Measurements from ENCODE around the gene GDF15. TPM values are rescaled to one million over a fixed set of nuclear protein-coding genes. Genes with fewer than 3 reads are reported as not detected.
"Not testable (repeated sequence)": the region's sequence is repeated elsewhere in the genome, so short reads cannot be mapped to it uniquely, and the experiment has no call there.

The GDF15 gene
- total and polyA plus RNA-seq, 11 donors, result 0.33 to 5.7 (median 0.93) TPM

GRCh38 chr19:18377026-18377425 lies 8.9 kb upstream of the GDF15 start:
- Histone ChIP-seq H3K27me3 (no peaks in the 10 kb centered on the region), H3K27ac (no peak overlapping the region), H3K4me3 (no peak overlapping the region), H3K4me1 (peaks cover 0 to 53% (median 29%) of the 10 kb centered on the region in 12 donors), H3K36me3 (no peaks in the 10 kb centered on the region), H3K9me3 (no peaks in the 10 kb centered on the region)
- intact Hi-C loops (cut with DNase I), result no loop called here
- DNase-seq, result no peak
- TF ChIP-seq CTCF (IDR thresholded peaks at IDR 0.05) (no peak), POLR2A (IDR thresholded peaks at IDR 0.05) (no peak)
- WGBS, 4 donors, result 90 to 92% (median 90%) methylated on average over 6 of the region's 6 CpGs
- ATAC-seq, result no peak

GRCh38 chr19:18379803-18380747 lies 5.9 kb upstream of the GDF15 start:
- H3K4me3 ChIP-seq, result no peak overlapping the region
- H3K9me3 ChIP-seq, result no peaks in the 10 kb centered on the region
- WGBS, 4 donors, result 38 to 48% (median 41%) methylated on average over 22 of the region's 22 CpGs
- intact Hi-C loops (cut with DNase I), result loop anchor here in 1 of 10 donors (10.0 kb wide), 1 partner anchor 105 kb away; the partner anchor contains the start of gene IQCN
- peaks cover 0 to 25% (median 11%) of the 10 kb centered on the region in 12 donors for H3K4me1 ChIP-seq
- H3K27me3 ChIP-seq, result no peaks in the 10 kb centered on the region
- TF ChIP-seq POLR2A (IDR thresholded peaks at IDR 0.05) (no peak), CTCF (IDR thresholded peaks at IDR 0.05) (no peak)
- H3K36me3 ChIP-seq, result no peaks in the 10 kb centered on the region
- DNase-seq (peak; percentile 85 to 92 (median 87)), ATAC-seq (peak; percentile 79 to 93 (median 89))
- peak overlapping the region; percentile 3 to 85 (median 66) for H3K27ac ChIP-seq

GRCh38 chr19:18380843-18381242 lies 5.1 kb upstream of the GDF15 start:
- no peaks in the 10 kb centered on the region for H3K27me3 ChIP-seq
- peak overlapping the region in 11 of 12 donors; percentile 3 to 85 (median 66) for H3K27ac ChIP-seq
- DNase-seq (no peak), ATAC-seq (no peak)
- H3K4me3 ChIP-seq, result no peak overlapping the region
- 56 to 93% (median 78%) methylated on average over 2 to 3 of the region's 3 CpGs for WGBS, 4 donors
- TF ChIP-seq POLR2A (IDR thresholded peaks at IDR 0.05) (no peak), CTCF (IDR thresholded peaks at IDR 0.05) (no peak)
- intact Hi-C loops (cut with DNase I), result loop anchor here in 1 of 10 donors (10.0 kb wide), 1 partner anchor 106 kb away; the partner anchor contains the start of gene IQCN
- H3K36me3 ChIP-seq, result no peaks in the 10 kb centered on the region
- H3K9me3 ChIP-seq, result no peaks in the 10 kb centered on the region
- H3K4me1 ChIP-seq, result peaks cover 0 to 21% (median 11%) of the 10 kb centered on the region in 12 donors

DNA sequence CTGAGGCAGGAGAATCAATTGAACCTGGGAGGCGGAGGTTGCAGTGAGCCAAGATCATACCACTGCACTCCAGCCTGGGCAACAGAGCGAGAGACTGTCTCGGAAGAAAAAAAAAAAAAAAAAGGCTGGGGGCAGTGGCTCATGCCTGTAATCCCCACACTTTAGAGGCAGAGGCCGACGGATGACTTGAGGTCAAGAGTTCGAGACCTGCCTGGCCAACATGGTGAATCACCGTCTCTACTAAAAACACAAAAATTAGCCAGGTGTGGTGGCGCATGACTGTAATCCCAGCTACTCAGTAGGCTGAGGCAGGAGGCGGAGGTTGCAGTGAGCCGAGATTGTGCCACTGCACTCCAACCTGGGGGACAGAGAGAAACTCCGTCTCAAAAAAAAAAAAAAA lies 2.3 kb upstream of the GDF15 start:
- 94 to 97% (median 95%) methylated on average over 11 of the region's 11 CpGs for WGBS, 4 donors
- not testable (repeated sequence) for H3K27ac ChIP-seq, H3K27me3 ChIP-seq, H3K36me3 ChIP-seq, ATAC-seq, H3K4me3 ChIP-seq, DNase-seq, H3K9me3 ChIP-seq
- peaks cover 0 to 44% (median 26%) of the 10 kb centered on the region in 12 donors for H3K4me1 ChIP-seq
- intact Hi-C loops (cut with DNase I), result loop anchor here in 1 of 10 donors (10.0 kb wide), 1 partner anchor 109 kb away; the partner anchor contains the start of gene IQCN

Data from heart left ventricle (tissue), 16 donors.